ENCODE measurements around the gene ZNF90. TPM values are rescaled to one million over a fixed set of nuclear protein-coding genes. Genes with fewer than 3 reads are reported as not detected.

Gene ZNF90
- total and polyA plus RNA-seq, 10 of the 15 experiments (the other 5 are each of a cell fraction or from before 2014, with no cell fraction given), result 0.06 to 1.3 (median 0.18) TPM; not detected in 1

DNA sequence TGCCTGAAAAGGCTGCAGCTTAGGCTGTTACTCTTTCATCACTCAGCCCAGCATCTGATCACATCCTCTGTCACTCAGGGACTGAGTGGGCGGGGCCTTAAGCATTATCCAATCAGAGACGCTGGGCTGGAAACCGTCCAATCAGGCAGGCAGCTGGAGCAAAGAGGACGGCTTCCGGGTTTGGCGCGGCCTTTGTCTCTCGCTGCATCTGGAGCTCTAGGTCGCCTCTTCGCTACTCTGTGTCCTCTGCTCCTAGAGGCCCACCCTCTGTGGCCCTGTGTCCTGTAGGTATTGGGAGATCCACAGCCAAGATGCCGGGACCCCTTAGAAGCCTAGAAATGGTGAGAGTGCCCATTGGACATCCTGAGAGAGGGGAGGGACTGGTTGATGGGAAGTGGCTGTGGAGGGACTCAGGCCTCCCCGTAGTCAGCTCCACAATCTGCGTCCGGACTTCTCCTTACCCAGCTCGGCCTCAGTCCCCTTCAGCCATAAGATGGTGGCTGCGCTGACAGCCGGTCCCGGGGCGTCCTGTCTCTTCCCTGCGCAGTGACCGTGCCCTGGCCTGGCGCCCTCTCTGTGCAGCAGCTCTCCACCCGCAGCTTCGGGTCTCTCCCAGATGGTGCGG, 89.3 kb downstream of the ZNF90 start, which contains the start of gene ZNF486 (continued):
- TF ChIP-seq, protein P1, sequence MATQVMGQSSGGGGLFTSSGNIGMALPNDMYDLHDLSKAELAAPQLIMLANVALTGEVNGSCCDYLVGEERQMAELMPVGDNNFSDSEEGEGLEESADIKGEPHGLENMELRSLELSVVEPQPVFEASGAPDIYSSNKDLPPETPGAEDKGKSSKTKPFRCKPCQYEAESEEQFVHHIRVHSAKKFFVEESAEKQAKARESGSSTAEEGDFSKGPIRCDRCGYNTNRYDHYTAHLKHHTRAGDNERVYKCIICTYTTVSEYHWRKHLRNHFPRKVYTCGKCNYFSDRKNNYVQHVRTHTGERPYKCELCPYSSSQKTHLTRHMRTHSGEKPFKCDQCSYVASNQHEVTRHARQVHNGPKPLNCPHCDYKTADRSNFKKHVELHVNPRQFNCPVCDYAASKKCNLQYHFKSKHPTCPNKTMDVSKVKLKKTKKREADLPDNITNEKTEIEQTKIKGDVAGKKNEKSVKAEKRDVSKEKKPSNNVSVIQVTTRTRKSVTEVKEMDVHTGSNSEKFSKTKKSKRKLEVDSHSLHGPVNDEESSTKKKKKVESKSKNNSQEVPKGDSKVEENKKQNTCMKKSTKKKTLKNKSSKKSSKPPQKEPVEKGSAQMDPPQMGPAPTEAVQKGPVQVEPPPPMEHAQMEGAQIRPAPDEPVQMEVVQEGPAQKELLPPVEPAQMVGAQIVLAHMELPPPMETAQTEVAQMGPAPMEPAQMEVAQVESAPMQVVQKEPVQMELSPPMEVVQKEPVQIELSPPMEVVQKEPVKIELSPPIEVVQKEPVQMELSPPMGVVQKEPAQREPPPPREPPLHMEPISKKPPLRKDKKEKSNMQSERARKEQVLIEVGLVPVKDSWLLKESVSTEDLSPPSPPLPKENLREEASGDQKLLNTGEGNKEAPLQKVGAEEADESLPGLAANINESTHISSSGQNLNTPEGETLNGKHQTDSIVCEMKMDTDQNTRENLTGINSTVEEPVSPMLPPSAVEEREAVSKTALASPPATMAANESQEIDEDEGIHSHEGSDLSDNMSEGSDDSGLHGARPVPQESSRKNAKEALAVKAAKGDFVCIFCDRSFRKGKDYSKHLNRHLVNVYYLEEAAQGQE (IDR thresholded peaks at IDR 0.05; ENCODE audit: low read depth, low read length), result no peak
- no peak for TF ChIP-seq TAF1 (IDR thresholded peaks at IDR 0.05; ENCODE audit: borderline replicate concordance, low read depth, low read length)
- peak; percentile 18 for TF ChIP-seq SP1 (IDR thresholded peaks at IDR 0.05; ENCODE audit: low read depth, low read length)
- no peak for TF ChIP-seq NFIC (IDR thresholded peaks at IDR 0.05; ENCODE audit: low read depth, low read length)
- TF ChIP-seq MYC (IDR thresholded peaks at IDR 0.05; ENCODE audit: insufficient read depth, insufficient read length, insufficient replicate concordance, low read length, severe bottlenecking), result no peak
- TF ChIP-seq, protein P2, sequence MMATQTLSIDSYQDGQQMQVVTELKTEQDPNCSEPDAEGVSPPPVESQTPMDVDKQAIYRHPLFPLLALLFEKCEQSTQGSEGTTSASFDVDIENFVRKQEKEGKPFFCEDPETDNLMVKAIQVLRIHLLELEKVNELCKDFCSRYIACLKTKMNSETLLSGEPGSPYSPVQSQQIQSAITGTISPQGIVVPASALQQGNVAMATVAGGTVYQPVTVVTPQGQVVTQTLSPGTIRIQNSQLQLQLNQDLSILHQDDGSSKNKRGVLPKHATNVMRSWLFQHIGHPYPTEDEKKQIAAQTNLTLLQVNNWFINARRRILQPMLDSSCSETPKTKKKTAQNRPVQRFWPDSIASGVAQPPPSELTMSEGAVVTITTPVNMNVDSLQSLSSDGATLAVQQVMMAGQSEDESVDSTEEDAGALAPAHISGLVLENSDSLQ (IDR thresholded peaks at IDR 0.05), result peak; percentile 94
- TF ChIP-seq SIX5 (IDR thresholded peaks at IDR 0.05; ENCODE audit: low read depth, low read length, severe bottlenecking), result no peak

Data from GM12878 (cell line).